OCI-LY7 (cell line): ENCODE data around the gene ALPL.

ENCODE experiments used
- CTCF ChIP-seq: fragments of 200-600 bp; sonication (generic); conservative IDR thresholded peaks from 2 replicates; pipeline ENCODE4 v1.5.1; 2014; ENCODE audit warnings: mild to moderate bottlenecking, antibody characterized with exemption, low read length, moderate library complexity, mixed read lengths
- EZH2phosphoT487 ChIP-seq: fragments of 200-600 bp; sonication (generic); IDR thresholded peaks from 2 replicates; pipeline ENCODE4 v1.6.1; 2018; ENCODE audit warnings: low read depth, borderline replicate concordance, mild to moderate bottlenecking, mixed run types, antibody characterized with exemption, low read length, moderate library complexity, mixed read lengths

GRCh38 chr1:21598904-21599303 is 89.7 kb downstream of the ALPL start:
- TF ChIP-seq EZH2phosphoT487 (no peak), CTCF (no peak)
